ENCODE measurements around the gene PDE2A.

PDE2A gene

DNA sequence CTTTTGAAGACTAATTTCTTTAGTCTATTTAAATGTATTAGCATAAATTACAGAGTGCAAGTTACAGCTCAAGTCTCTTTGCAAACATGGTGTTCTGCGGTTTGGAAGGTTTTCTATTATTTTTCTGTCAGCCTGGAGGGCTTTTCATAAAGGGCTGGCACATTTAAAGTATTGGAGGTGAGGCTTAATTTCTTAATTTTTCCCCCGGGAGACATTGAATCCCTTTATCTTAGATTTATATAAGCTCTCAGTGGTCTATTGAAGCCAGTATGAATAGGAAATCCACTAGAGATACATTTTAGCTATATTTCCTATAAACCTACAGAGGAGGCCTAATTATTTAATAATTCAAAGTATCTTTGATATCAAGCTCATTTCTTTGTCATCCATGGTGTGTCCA, 137.2 kb downstream of the PDE2A start:
- H3K36me3 ChIP-seq (ENCODE audit: insufficient read depth, low read length): no peaks in the 10 kb centered on the region
- H3K4me3 ChIP-seq (ENCODE audit: low read length): no peak overlapping the region
- no peak overlapping the region for H2AFZ ChIP-seq (ENCODE audit: low read depth, low read length)
- H3K27me3 ChIP-seq (ENCODE audit: insufficient read depth, low read length): no peaks in the 10 kb centered on the region
- no peaks in the 10 kb centered on the region for H3K4me1 ChIP-seq (ENCODE audit: insufficient read depth, low read length)
- no peaks in the 10 kb centered on the region for H3K9me3 ChIP-seq (ENCODE audit: low read length)

- no peaks in the 10 kb centered on the region for H3K36me3 ChIP-seq (ENCODE audit: insufficient read depth, low read length)
- no peaks in the 10 kb centered on the region for H3K9me3 ChIP-seq (ENCODE audit: low read length)
- no peaks in the 10 kb centered on the region for H3K4me1 ChIP-seq (ENCODE audit: insufficient read depth, low read length)
- H3K27me3 ChIP-seq (ENCODE audit: insufficient read depth, low read length): no peaks in the 10 kb centered on the region
- no peak overlapping the region for H2AFZ ChIP-seq (ENCODE audit: low read depth, low read length)
- no peak overlapping the region for H3K4me3 ChIP-seq (ENCODE audit: low read length)
These were observed 139.1 kb downstream of the PDE2A start for GRCh38 chr11:72535194-72535547.

- H3K9me3 ChIP-seq (ENCODE audit: low read length): no peaks in the 10 kb centered on the region
- H3K4me1 ChIP-seq (ENCODE audit: insufficient read depth, low read length): no peaks in the 10 kb centered on the region
- no peak overlapping the region for H3K4me3 ChIP-seq (ENCODE audit: low read length)
- H3K27me3 ChIP-seq (ENCODE audit: insufficient read depth, low read length): no peaks in the 10 kb centered on the region
- no peaks in the 10 kb centered on the region for H3K36me3 ChIP-seq (ENCODE audit: insufficient read depth, low read length)
- no peak overlapping the region for H2AFZ ChIP-seq (ENCODE audit: low read depth, low read length)
These were observed 139.6 kb downstream of the PDE2A start for GRCh38 chr11:72534371-72535193.

- no peak overlapping the region for H3K4me3 ChIP-seq (ENCODE audit: low read length)
- peaks cover 12% of the 10 kb centered on the region for H3K27me3 ChIP-seq (ENCODE audit: insufficient read depth, low read length)
- H3K9me3 ChIP-seq (ENCODE audit: low read length): no peaks in the 10 kb centered on the region
- no peaks in the 10 kb centered on the region for H3K36me3 ChIP-seq (ENCODE audit: insufficient read depth, low read length)
- H3K4me1 ChIP-seq (ENCODE audit: insufficient read depth, low read length): no peaks in the 10 kb centered on the region
- H2AFZ ChIP-seq (ENCODE audit: low read depth, low read length): no peak overlapping the region
These were observed 145.2 kb downstream of the PDE2A start for GRCh38 chr11:72529068-72529467.

DNA sequence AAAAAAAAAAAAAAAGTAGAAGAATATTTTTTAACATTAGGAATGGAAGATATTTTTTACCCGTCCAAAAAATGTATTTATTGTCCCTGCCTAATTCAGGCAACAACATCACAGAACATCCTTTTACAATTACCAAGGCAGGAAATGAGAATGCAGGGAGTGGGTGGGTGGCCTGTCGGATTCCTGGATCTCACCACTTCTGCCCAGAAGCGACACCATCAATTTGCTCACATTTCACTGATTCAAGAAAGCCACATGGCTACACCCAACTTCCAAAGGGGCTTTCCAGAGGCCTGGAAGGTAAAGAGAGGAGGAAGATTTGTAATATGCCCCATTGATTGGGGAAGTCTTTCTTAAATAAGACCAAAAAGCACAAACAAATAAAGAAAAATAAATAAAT, 146.1 kb downstream of the PDE2A start:
- Histone ChIP-seq H3K9me3 (ENCODE audit: low read length) (no peaks in the 10 kb centered on the region), H2AFZ (ENCODE audit: low read depth, low read length) (no peak overlapping the region), H3K27me3 (ENCODE audit: insufficient read depth, low read length) (peaks cover 12% of the 10 kb centered on the region), H3K4me3 (ENCODE audit: low read length) (no peak overlapping the region), H3K4me1 (ENCODE audit: insufficient read depth, low read length) (no peaks in the 10 kb centered on the region), H3K36me3 (ENCODE audit: insufficient read depth, low read length) (no peaks in the 10 kb centered on the region)

All from neuron (in vitro differentiated cells).